Measurements from ENCODE around the gene CHI3L2. TPM values are rescaled to one million over a fixed set of nuclear protein-coding genes. Genes with fewer than 3 reads are reported as not detected.

Gene CHI3L2
- total RNA-seq, 1 donor from 2014 or later = 1.1 TPM

GRCh38 chr1:111283838-111284237 is 56.3 kb downstream of the CHI3L2 start:
- Histone ChIP-seq H3K27me3 (ENCODE audit: low read depth) (no peaks in the 10 kb centered on the region), H3K4me3 (no peak overlapping the region), H3K36me3 (no peaks in the 10 kb centered on the region), H3K4me1 (no peaks in the 10 kb centered on the region), H3K9me3 (replicated peaks) (no peaks in the 10 kb centered on the region), H3K27ac (replicated peaks) (no peak overlapping the region)
- no peak for DNase-seq
- intact Hi-C loops (cut with micrococcal nuclease) = no loop called here
- no peak for TF ChIP-seq CTCF (IDR thresholded peaks at IDR 0.05; ENCODE audit: borderline replicate concordance)

GRCh38 chr1:111285879-111286278 is 58.4 kb downstream of the CHI3L2 start:
- intact Hi-C loops (cut with micrococcal nuclease) = no loop called here
- H3K27ac ChIP-seq (replicated peaks) = no peak overlapping the region
- peaks cover 7% of the 10 kb centered on the region for H3K4me1 ChIP-seq
- no peak overlapping the region for H3K4me3 ChIP-seq
- H3K27me3 ChIP-seq (ENCODE audit: low read depth) = no peaks in the 10 kb centered on the region
- TF ChIP-seq CTCF (IDR thresholded peaks at IDR 0.05; ENCODE audit: borderline replicate concordance) = no peak
- no peak for DNase-seq
- no peaks in the 10 kb centered on the region for H3K9me3 ChIP-seq (replicated peaks)
- H3K36me3 ChIP-seq = no peaks in the 10 kb centered on the region

GRCh38 chr1:111286912-111287311 is 59.4 kb downstream of the CHI3L2 start:
- Histone ChIP-seq H3K27me3 (ENCODE audit: low read depth) (no peaks in the 10 kb centered on the region), H3K4me1 (peaks cover 7% of the 10 kb centered on the region), H3K36me3 (no peaks in the 10 kb centered on the region), H3K9me3 (replicated peaks) (no peaks in the 10 kb centered on the region), H3K4me3 (no peak overlapping the region), H3K27ac (replicated peaks) (no peak overlapping the region)
- no peak for DNase-seq
- intact Hi-C loops (cut with micrococcal nuclease) = no loop called here
- TF ChIP-seq CTCF (IDR thresholded peaks at IDR 0.05; ENCODE audit: borderline replicate concordance) = no peak

- TF ChIP-seq CTCF (IDR thresholded peaks at IDR 0.05; ENCODE audit: borderline replicate concordance) = no peak
- peaks cover 7% of the 10 kb centered on the region for H3K4me1 ChIP-seq
- intact Hi-C loops (cut with micrococcal nuclease) = no loop called here
These were observed 61.9 kb downstream of the CHI3L2 start for GRCh38 chr1:111289371-111289770.

GRCh38 chr1:111290104-111290503 is 62.6 kb downstream of the CHI3L2 start:
- intact Hi-C loops (cut with micrococcal nuclease) = no loop called here
- Histone ChIP-seq H3K4me3 (no peak overlapping the region), H3K9me3 (replicated peaks) (no peaks in the 10 kb centered on the region), H3K4me1 (peaks cover 7% of the 10 kb centered on the region), H3K36me3 (no peaks in the 10 kb centered on the region), H3K27ac (replicated peaks) (no peak overlapping the region), H3K27me3 (ENCODE audit: low read depth) (peaks cover under 1% of the 10 kb centered on the region)
- DNase-seq = no peak
- no peak for TF ChIP-seq CTCF (IDR thresholded peaks at IDR 0.05; ENCODE audit: borderline replicate concordance)

More at GRCh38 chr1:111289371-111289770, 61.9 kb downstream of the CHI3L2 start:
- no peaks in the 10 kb centered on the region for H3K9me3 ChIP-seq (replicated peaks)
- H3K27ac ChIP-seq (replicated peaks) = no peak overlapping the region
- H3K36me3 ChIP-seq = no peaks in the 10 kb centered on the region
- no peak overlapping the region for H3K4me3 ChIP-seq
- DNase-seq = no peak
- no peaks in the 10 kb centered on the region for H3K27me3 ChIP-seq (ENCODE audit: low read depth)

- Histone ChIP-seq H3K4me3 (no peak within 1 kb of the TSS), H3K36me3 (no peaks in the 10 kb centered on the region), H3K27me3 (ENCODE audit: low read depth) (peaks cover 5% of the 10 kb centered on the region), H3K27ac (replicated peaks) (no peak within 1 kb of the TSS), H3K9me3 (replicated peaks) (no peaks in the 10 kb centered on the region), H3K4me1 (peaks cover 7% of the 10 kb centered on the region)
- no peak for DNase-seq
- TF ChIP-seq CTCF (IDR thresholded peaks at IDR 0.05; ENCODE audit: borderline replicate concordance) = no peak
- intact Hi-C loops (cut with micrococcal nuclease) = no loop called here
These were observed 63.1 kb downstream of the CHI3L2 start, which contains the start of gene CHIA for GRCh38 chr1:111290630-111291029. TSS of gene CHIA (plus strand) at chr1:111290851. CDS start at chr1:111310468, 19,617 bp downstream.
